ENCODE data around the gene MICU1. TPM values are rescaled to one million over a fixed set of nuclear protein-coding genes. Genes with fewer than 3 reads are reported as not detected.

The MICU1 gene
- total and polyA plus RNA-seq, 2 of the 13 experiments (the other 11 are each of a cell fraction or from before 2014, with no cell fraction given) = 32.5 to 56.1 TPM

DNA sequence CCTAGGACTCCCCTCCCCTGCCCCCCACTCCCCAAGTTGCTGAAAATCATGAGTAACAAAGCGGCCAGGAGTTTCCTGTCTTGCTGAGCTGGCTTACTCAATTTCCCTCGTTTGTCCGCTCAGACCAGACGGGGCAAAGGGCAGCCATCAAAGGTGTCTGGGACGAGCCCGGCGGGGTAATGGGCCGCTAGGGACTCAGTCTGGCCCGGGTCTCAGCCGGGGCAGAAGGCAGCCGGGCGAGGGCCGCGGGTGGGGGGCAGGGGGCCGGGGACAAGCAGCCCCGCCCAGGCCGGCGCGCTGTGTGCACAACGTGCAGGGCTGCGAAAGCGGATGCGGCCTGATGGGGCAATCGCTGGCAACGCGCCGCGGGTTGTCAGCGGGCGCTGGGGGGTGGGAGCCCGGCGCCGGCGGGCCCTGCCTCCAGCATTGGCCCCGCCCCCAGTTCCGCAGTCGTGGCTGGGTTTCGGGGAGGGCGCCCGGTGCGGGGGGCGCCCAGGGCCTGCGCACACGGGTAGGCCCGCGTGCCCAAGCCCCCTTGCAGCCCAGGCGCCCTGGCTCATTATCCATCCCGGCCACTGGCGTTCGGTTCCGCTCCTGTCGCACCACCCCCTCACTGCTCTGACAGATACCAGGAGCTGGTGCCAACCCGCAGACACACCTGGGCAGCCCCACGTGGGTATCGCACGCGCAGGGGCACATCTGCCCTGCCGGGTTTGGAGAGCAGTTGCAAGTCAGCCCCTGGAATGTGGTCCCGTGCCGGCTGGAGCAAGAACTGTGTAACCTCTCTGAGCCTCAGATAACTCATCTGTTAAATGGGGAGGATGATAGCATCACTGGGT, 306.2 kb downstream of the MICU1 start (continued):
- no peak for TF ChIP-seq ZNF407 (CRISPR knock-in tag; IDR thresholded peaks at IDR 0.05; ENCODE audit: not compliant biosample characterization)
- TF ChIP-seq ZBTB7B (CRISPR knock-in tag; IDR thresholded peaks at IDR 0.05) = peak; percentile 84; the same call in 1 of the 2 replicates
- TF ChIP-seq ZFX (CRISPR knock-in tag; IDR thresholded peaks at IDR 0.05; ENCODE audit: low read depth) = peak; percentile 82
- TF ChIP-seq IRF2 (CRISPR knock-in tag; IDR thresholded peaks at IDR 0.05) = peak; percentile 48
- TF ChIP-seq ZNF709 (CRISPR knock-in tag; IDR thresholded peaks at IDR 0.05) = no peak; the same call in 1 of the 2 replicates
- peak; percentile 34; the same call in 1 of the 2 replicates for TF ChIP-seq DNMT1 (CRISPR knock-in tag; IDR thresholded peaks at IDR 0.05)
- TF ChIP-seq ZNF780A (CRISPR knock-in tag; IDR thresholded peaks at IDR 0.05) = no peak
- TF ChIP-seq ELF1 (CRISPR knock-in tag; IDR thresholded peaks at IDR 0.05) = no peak
- no peak; the same call in 1 of the 2 replicates for TF ChIP-seq ZSCAN22 (CRISPR knock-in tag; IDR thresholded peaks at IDR 0.05)
- TF ChIP-seq ZNF18 (CRISPR knock-in tag; IDR thresholded peaks at IDR 0.05; ENCODE audit: insufficient replicate concordance) = no peak
- TF ChIP-seq PCBP1 (IDR thresholded peaks at IDR 0.05; ENCODE audit: borderline replicate concordance, low read depth, low read length) = no peak
- TF ChIP-seq YY1 (IDR thresholded peaks at IDR 0.05; ENCODE audit: insufficient read depth, insufficient replicate concordance, low read depth, low read length) = peak; percentile 45
- TF ChIP-seq RNF219 (CRISPR knock-in tag; IDR thresholded peaks at IDR 0.05) = no peak
- peak; percentile 54 for TF ChIP-seq CBX1 (IDR thresholded peaks at IDR 0.05; ENCODE audit: low read depth)
- no peak for TF ChIP-seq ELK4 (CRISPR knock-in tag; IDR thresholded peaks at IDR 0.05; ENCODE audit: borderline replicate concordance)

Data from HepG2 (cell line).